DMS53 (cell line): ENCODE measurements around the gene ACAD9.
"Not testable (repeated sequence)": the region's sequence is repeated elsewhere in the genome, so short reads cannot be mapped to it uniquely, and the experiment has no call there.

Experiments
- DNase-seq: peaks from one replicate; lab custom pipeline; 2025; lab: John Stamatoyannopoulos, UW

Gene ACAD9

DNA sequence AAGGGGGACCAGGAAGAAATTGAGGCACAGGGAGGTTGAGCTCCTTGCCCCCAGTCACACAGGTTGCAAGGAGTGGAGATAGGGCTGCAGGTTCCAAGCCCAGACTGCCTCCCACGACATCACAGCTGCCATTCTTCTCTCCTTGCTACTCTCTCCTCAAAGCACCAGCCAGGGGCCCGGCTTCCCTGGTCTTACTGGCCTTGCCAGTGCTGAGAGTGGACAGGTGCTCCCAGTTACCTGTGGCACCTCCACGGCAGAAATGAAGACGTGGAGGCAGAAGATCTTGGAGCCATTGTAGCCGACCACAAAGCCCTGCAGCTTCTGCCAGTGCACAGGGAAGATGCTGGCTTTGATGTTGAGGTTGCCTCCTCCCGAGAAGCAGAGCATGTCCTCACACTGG is 17.9 kb upstream of the ACAD9 start:
- no peak for DNase-seq

DNA sequence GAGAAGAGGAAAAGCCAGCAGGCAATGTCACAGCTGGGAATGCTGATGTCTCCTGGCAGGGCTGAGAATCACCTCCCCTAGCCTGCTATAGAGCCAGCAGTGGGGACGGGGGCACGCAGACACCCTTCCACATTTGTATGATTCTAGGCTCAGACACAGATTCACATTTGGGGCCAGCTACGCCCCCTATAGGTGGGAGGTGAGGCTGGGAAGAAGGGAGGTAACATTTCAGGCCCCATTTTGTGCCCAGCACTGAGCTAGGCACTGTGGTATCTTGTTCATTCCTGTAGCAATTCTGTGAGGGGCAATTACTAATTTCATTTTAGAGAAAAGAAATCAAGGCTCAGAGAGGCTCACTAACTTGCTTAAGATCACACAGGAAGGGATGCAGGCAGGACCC is 15.9 kb upstream of the ACAD9 start:
- DNase-seq, result no peak

DNA sequence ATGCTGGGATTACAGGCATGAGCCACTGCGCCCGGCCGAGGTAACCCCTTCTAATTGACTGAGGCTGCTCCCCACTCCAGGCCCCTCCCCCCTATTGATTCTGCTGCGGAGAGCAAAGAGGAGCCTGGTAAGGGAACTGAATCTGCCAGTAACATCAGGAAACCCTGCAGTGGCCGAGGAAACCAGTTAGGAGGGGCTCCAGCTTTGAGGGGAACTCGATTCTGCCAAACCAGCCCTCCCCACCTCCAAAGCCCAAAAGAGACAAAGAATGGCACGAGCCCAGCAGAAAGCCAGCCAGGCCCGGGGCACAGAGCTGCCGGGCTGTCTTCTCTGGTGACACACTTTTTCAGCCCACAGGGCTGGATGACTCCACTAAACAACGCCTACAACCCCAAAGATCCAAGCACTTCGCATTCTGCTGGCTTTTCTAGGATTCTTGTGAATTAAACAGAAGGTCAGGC is 15.0 kb upstream of the ACAD9 start:
- no peak for DNase-seq

DNA sequence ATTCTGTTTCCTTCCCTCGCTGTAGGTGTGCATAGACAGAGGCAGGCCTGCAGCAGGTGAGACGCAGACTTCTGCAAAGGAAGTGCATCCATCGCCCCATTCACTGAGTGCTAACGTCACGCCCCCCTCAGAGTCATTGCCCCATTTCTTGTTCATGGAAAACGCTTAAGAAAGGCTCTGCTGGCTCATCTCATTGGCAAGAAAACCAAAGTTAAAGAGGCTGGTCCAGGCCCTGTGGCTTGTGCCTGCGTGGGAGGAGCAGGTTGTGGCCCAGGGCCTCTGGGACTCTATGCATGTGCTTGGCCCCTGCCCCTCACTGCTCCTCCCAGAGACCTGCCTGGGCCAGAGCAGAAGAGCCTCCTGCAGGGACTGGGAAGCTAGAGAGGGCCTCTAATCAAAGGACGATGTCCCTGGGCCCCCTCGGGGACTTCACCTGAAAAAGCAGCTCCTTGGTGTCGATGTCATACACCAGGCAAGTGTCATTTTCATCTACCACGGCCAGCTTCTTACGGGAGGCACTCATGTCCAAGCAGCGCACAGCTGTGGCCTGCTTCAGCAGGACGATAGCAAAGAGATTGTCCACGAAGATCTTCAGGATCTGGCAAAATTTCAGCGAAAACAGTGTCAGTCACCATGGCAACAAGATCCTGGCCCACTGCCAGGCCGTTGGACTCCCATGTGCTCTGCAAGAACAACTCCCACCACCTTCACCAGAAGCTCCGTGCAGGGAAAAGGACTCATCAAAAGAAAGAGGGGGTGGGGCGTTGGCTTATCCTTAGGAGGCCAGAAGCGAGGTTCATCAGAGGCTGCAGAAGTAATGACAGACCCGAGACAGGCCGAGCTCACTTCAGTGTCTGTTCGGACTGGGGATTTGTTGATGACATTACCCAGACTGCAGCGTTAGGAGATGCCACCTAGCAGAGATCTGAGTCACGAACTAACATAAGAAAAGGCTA is 14.3 kb upstream of the ACAD9 start:
- not testable (repeated sequence) for DNase-seq

DNA sequence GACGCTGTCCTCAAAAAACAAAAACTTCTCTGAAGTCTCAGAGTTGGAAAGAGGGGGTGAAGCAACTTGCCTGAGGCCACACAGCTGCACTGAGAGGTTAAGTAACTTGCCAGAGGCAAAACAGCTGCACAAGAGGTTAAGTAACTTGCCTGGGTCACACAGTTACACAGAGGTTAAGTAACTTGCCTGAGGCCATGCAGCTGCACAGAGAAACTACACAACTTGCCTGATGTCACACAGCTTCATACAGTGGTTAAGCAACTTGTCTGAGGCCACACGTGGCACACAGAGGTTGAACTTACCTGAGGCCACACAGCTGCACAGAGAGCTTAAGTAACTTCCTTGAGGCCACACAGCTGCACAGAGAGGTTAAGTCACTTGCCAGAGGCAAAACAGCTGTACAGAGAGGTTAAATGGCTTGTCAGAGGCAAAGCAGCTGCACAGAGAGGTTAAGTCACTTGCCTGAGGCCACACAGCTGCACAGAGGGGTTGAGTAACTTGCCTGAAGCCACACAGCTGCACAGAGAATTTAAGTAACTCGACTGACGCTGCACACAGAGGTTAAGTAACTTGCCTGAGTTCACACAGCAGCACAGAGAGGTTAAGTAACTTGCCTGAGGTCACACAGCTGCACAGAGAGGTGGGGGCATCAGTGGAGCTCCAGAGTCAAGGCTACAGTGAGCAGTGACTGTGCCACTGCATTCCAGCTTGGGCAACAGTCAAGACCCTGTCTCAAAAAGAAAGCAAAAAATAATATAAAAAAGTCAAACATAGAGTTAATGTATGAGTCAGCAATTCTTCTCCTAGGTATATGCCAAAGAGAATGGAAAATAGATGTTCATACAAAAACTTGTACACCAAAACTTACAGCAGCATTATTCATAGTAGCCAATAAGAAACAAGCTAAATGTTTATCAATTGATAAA is 12.0 kb upstream of the ACAD9 start:
- no peak for DNase-seq

DNA sequence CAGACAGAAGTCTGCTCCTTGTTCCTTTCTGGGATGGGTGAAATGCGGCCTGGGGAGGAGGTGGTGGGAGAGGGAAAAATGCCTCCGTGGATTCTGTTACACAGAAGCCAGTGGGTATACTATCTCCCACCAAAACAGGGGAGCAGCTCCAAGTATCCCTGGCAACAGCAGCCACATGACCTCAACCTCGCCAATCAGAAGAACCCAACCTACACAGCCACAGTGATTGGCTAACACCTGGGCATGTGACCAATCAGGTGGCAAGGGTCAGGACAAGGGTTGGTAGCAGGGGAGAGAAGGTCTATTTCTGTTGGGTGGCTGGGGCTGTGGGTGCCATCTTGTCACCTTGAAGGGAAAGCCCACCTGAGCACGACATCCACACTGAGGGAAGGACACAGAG is 9.1 kb upstream of the ACAD9 start:
- no peak for DNase-seq

DNA sequence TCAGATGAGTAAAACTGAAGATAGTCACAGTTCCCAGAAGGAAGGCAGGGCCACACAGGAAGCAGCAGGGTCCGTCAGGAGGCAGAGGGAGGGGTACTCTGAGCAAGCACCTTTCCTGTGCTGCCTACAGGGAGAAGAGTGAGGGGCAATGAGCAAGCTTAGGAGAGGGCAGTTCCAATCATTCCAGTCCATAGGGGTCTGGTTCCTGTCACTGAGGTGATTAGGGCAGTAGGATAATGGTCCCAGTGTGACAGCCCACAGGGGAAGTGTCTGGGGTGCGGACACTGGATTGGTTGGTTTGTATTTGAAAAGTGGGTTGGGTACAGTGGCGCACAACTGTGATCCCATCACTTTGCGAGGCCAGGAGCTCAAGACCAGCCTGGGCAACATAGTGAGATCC is 7.1 kb upstream of the ACAD9 start:
- no peak for DNase-seq

DNA sequence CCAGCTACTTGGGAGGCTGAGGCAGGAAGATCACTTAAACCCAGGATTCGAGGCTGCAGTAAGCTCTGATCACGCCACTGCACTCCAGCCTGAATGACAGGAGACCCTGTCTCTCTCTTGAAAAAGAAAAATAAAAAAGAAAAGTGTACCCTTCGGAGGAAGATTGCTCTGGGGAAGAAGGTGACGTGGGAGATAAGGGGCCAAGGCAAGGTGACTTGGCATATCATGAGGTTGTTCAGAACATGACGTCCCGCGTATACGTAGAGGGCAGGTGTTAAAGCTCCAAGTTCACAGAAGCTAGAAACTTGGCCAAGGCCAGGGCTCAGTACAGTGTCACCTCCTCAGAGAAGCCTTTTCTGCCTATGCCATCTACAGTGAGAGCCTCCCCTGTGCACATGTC is 6.7 kb upstream of the ACAD9 start:
- DNase-seq, result no peak

DNA sequence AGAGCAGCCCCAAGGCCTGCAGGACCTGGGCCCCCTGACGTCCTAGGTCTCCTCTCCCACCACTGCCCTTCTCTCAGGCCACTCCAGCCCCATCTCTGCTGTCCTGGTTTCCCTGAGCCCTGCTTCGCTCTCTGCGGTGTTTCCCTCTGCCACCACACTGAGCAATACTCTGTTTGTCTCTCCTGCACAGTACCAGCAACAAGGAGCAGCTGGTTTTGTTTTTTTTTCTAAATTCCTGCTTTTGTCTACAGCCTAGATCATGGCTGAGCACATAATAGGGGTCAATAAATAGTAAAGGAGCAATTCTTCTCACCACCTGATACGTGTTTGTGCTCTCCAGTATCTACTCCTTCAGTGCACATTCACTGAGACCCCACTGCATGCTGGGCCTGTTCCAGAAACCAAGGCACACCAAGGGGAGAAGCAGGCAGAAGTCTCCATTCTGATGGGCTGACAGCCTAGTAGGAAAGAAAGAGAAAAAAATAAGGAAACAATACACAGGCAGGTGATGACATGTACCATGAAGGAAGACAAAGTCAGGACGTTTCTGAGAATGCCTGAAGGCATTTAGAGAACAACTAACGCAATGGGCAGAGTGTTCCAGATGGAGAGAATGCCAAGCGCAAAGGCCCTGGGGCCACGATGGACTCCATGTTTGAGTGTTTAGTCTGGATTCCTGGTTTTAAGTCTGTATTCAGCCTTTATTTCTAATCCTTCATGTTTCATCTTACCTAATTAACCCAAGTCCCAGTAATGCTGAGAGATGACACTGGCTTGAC is 6.0 kb upstream of the ACAD9 start:
- peak; percentile 9 for DNase-seq

DNA sequence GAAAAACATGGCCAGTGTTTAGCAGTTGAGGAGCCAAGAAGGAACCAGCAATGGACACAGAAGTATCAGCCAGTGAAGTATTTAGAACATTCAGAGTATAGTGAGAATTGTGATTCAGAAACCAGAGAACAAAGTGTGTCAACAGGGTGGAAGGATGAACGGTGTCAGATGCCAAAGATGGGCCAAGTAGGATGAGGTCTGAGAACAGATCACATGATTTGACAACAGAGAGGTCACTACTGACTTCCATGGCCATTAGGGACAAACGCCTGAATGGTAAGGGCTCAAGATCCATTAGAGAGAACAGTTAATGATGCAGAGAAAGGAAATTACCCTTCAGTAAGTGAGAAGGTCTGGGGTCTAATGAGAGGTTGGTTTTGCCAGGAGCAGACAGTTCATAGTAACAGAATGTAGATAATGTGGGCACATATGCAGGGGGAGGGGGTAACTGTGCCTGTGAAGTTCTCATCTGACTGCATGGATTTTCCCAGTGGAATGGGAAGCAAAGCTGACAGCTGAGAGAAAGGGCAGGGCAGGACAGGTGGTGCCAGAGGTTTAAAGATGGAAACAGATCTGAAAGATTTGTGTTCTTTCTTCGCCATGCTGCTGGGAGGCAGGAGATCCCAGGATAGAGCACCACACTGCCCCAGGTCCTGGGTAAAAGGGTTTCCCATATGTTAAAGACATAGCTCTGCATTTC is 4.8 kb upstream of the ACAD9 start:
- DNase-seq, result no peak

DNA sequence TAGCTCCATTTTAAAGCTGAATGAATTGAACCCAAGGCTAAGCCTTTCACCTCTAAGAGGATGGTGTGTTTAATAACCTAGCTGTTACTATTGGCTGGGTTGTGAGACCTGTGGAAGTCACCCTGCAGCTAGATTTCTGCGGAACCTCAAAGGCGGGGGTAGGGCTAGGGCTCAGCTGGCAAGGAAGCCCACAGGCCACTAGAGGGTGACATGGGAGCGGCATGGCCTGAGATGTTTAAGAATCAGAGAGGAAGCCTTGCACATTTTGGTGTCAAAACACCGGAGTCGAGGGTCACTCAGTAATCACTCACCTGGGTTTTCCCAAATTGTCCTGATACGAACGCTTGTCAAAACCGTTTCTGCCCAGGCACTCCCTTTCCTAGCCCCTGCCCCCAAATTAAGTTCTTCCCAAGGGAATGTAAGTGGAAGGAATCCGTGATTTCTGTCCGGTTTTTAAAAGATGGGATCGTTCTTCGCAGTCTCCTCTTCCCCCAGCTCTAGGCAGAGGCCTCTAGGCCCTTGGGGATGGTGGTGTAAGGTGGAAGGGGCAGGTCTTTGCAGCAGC is 3.8 kb upstream of the ACAD9 start:
- DNase-seq, result no peak

DNA sequence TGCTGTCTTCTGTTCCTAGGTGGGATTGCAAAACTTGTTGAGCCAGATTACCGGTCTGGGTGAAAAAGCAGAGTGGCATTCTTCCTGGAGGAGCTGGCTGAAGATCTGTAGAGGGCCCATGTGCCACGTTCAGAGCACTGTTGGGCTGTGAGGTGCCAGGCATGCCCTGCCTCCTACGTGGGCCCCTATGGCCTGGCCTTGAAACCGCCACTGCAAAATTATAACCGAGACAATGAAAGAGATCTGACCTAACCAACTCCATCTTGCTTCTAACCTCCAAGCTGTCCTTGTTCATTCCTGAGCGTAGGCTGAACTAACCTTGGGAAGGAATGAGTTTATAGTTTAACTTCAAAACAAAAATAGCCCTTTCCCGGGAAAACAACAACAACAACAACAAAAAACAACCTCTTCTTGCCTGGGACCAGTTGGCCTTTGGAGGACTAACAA is 1.4 kb upstream of the ACAD9 start:
- no peak for DNase-seq

DNA sequence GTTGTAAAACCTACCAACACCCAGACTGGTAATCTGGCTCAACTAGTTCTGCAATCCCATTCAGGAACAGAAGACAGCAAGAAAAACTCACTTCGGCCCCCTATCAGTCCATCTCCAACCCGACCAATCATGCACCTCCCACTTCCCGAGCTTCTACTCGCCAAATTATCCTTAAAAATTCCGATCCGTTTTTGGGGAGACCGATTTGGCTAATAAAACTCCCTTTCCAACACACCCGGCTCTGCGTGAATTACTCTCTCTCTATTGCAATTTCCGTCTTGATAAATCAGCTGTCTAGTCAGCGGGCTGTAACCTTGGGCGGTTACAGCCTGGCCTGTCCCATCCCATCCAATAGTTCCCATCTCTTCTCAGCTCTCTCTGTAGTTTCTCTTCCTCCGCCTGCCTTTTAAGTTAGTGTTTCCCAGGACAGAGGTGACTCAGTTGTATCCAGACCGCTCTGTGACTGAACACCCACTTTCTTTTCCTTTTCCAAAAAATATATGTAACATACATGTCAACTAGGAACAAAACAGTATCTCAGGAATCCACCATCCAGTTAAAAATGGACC is 780 bp upstream of the ACAD9 start:
- DNase-seq, result peak; percentile 56

DNA sequence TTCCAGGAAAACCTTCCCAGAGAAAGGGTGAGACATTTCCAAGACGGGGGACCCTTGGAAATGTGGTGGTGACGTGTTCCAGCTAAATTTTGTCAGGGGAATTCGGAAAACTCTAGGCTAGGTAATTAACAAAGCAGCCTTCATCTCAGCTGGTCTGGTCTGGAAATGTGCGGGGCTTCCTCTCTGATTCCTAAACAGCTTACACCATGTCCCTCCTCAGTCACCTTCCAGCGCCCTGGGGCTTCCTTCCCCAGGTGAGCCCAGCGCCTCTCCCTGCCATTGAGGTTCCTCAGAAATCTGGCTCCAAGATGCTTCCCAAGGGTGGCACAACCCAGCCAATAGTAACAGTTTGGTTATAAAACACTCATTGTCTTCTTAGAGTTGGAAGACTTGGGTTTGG is 571 bp downstream of the ACAD9 start:
- peak; percentile 38 for DNase-seq

DNA sequence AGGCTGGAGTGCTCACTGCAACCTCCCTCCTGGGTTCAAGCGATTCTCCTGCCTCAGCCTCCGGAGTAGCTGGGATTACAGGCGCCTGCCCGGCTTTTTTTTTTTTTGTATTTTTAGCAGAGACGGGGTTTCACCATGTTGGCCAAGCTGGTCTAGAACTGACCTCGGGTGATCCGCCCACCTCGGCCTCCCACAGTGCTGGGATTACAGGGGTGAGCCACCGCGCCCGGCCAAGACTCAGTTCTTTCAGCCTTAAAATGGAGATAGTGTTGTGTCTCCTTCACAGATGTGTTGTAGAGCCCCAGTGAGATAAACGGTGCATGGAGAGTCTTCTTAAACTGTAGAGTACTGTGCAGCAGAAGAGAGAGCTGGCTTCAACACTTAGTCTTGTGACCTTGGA is 1.0 kb downstream of the ACAD9 start:
- not testable (repeated sequence) for DNase-seq

DNA sequence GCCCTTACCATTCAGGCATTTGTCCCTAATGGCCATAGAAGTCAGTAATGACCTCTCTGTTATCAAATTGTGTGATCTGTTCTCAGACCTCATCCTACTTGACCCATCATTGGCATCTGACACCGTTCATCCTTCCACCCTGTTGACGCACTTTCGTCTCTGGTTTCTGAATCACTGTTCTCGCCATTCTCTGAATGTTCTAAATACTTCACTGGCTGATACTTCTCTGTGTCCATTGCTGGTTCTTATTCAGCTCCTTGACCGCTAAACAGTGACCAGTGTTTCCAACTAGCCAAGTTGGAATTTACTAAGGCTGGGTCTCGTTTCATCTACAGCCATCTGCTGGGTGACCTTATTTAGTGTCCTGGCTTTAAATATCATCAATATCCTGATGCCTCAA is 2.2 kb downstream of the ACAD9 start:
- no peak for DNase-seq

DNA sequence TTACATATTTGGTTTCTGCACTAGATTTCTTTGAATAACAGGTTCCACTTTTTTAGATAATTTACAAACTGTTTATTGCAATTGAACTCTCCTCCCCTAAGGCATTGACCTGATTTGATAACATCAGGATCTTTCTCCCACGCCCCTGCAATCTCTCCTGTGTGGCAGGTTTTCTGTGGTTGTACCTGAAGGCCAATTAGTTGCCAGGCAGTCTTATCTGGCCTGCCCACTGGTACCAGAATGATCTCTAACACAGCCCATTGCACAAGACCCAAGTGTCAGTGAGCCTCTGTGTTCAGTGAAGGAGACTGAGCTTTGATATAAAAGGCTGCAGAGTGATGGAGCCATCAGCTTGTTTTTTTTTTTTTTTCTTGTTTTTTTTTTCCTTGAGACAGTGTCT is 3.3 kb downstream of the ACAD9 start:
- DNase-seq, result no peak

DNA sequence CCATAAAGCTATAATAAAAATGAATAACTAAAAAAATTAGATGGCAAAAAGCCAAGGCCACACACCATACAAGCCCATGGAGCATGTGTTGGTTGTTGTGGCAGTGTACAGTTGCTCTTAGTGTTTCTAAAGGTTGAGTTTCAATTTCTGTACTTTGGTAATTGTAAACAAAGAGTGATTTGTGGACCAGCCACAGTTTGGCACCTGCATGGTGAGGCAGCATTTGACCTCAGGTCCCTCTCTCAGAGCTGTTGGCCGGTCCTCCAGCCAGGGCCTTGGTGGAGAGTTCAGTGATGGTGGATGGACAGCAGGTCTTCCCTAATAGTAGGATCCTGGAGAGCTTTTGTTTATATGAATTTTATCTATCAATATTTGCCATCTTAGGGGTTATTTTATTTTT is 5.6 kb downstream of the ACAD9 start:
- no peak for DNase-seq

DNA sequence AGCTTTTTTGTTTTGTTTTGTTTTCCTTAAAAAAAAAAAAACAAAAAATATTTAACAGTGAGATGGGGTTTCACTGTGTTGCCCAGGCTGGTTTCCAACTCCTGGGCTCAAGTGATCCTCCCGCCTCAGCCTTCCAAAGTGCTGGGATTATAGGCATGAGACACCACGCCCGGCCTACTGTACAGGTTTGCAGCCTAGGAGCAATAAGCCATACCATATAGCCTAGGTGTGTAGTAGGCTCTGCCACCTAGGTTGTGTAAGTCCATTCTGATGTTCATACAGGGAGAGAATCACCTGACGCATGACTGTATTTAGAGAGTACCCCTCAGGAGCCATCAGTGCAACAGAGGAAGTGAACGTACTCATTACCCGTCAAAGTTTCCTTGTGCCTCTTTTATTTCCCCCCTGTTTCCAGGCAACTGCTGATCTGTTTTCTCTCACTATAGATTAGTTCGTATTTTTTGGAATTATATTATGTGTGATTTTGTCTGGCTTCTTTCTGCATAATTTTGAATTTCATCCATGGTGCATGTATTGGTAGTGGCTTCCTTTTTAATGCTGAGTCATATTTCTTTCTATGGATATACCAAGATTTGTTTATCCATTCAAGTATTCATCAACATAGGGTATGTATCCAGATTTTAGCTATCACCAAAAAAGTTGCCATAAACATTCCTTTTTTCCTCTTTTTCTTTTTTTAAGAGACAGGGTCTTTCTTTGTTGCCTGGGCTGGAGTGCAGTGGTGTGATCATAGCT is 9.9 kb downstream of the ACAD9 start:
- no peak for DNase-seq
